CD4-positive, alpha-beta T cell treated with Interleukin-10 for 1 hour (primary cell): ENCODE results near the gene FHL5.
A peak's percentile ranks its signal among the peaks of the same experiment; 100 is the strongest.
"Not testable (repeated sequence)": the region's sequence is repeated elsewhere in the genome, so short reads cannot be mapped to it uniquely, and the experiment has no call there.

ENCODE experiments used
- DNase-seq: peaks from one replicate; pipeline ENCODE4 v3.0.0-alpha.2; 2020

Gene FHL5

DNA sequence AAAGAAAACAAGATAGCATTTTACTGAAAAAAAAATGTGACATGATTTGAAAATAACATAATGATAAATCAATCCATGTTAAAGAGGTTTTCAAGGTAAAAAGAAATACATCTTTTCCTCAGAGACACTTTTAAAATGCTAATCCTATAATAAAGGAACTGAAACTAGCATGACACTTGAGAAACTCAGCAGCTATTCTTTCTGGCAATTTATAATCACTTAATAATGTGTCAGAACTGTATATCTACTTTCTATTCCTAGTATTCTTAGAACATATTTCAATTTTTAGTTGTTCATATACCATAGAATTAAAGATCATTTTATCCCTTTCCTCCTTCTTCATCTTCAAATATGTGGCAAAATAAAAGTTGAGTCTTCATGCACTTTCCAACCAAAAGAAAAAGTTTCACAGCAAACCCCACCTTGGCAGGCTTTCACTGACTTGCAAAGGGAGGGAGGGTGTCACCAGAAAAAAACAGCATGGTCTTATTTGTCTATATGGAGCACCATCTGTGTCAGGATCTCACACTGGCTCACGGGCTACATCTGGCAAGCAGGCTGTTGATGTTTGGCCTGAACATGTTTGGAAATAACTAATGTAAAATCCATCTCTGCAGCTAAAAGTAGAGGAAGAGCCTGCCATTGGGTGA lies 48.5 kb downstream of the FHL5 start:
- no peak for DNase-seq

DNA sequence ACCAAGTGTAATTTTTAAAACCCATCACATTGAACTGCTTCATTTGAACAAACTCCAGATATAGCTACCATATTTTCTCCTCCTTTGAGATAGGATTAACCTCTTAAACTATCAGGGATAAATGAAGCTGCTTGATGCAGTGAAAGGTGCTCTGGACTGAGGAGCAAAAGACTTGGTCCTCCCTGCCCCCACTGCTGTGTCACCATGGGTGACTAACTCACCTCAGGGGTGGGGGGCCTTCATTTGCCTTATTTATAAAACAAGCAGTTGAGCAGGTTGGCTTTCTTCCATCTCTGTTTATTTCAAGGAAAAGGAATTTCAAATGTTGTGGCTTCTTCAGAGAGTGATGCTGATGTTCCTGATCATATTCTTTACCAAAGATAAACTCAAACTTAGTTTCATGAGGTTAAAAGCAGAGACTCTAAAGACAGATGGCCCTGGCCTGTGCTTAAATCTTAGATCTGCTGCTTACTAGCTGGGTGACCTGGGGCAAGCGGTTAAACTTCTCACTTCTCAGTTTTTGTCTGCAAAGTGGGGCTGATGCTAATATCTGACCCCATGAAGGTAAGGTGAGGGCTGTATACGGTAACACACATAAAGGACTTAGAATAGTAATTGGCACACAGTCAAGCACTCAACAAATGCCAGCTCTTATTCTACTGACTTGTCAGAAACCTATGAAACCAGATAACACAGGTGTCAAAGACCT lies 50.5 kb downstream of the FHL5 start:
- no peak for DNase-seq

DNA sequence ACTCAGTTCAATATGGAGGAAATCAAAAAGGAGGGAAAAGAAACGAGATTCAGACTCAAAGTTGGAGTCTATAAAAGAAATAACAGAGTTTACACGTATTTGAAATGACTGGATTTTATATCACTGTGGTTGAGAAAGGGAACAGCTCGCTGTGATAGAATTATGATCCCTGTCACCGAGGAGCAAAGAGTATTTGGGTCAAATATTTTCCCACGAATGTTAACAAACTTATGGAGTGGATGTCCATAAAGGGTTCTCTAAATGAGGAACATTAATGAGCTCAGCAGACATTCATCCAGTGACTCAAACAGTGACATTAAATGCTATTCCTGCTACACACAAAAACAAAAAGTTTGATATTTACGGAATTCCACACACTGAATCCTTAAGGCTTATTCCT lies 57.9 kb downstream of the FHL5 start:
- no peak for DNase-seq

DNA sequence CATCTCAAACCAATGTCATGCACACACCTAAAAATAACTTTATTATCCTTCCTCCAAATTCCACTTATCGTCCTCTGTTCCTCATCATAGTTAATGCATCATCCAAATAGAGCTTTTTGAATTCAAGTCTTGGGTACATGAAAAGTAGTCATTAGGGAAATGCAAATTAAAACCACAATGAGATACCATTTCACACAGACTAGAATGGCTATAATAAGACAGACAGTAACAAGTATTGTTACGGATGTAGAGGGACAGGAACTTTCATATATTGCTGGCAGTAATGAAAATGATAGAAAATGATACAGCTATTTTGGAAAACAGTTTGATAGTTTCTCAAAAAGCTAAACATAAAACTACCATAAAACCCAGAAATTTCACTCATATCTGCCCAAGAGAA lies 59.1 kb downstream of the FHL5 start:
- DNase-seq: no peak

DNA sequence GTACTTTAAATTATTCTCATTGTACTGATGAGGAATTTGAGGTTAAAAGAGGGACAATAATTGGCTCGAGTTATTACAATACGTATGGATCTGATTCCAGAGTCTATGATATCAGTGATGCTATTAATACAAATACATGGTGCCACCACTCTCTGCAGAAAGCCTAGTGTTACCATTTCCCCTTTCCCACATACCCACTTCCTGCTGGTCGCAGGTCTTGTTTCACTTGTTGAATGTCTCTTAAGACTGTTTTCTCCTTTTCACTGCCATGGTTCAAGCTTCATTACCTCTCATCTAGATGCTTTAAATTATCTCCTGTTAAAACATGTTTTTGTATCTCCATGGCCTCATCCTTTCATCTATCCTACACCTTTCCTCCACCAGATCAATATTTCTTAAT lies 62.0 kb downstream of the FHL5 start:
- DNase-seq: no peak

DNA sequence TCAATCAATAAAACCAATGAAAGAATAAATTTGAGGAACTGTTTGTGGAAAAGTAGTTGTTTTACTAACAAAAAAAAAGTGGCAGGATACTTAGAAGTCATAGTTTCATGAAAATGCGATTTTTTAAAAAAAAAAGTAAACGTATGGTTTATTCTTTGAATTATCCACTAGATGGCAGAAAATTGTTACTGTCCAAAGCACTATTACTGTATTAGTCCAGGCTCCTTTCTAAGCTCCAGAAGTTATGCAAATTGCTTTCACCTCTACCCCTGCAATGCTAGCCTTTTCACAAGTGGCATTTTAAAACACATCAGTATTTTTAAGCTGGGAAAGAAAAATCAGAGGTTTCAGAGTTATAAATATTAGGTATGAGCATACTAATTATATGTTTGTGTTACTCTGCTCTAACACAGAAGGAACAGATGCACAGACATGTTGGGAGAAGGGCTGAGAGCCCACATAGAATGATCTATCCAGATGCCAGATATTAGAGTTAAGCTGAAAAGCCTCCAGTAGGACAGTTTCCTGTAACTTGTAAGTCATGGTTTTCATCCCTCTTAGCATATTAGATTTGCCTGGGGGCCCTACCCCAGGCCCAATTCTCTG lies 63.9 kb downstream of the FHL5 start:
- peak; percentile 21 for DNase-seq

DNA sequence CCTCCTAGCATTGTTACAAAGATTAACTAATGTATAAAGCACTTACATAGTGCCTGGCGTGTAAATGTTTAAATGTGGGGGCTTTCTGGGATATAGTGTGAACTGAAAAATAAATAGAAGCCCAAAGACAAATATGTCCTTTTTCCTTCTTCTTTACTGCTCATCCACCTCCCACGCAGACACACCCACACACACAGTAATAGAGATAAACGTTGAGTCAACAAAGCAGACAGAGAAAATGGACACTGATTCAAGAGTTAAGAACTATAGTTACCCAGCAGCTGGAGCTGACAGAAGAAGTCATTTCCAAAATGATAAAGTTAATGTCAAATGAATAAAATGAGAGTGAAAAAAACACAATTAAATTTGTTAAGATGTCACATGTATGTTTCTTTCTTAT lies 68.3 kb downstream of the FHL5 start:
- no peak for DNase-seq

DNA sequence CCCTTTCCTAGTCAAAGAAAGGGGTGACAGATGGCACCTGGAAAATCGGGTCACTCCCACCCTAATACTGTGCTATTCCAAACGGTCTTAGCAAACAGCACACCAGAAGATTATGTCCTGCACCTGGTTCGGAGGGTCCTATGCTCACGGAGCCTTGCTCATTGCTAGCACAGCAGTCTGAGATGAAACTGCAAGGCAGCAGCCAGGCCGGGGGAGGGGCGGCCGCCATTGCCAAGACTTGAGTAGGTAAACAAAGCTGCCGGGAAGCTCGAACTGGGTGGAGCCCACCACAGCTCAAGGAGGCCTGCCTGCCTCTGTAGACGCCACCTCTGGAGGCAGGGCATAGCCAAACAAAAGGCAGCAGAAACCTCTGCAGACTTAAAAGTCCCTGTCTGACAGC lies 75.1 kb downstream of the FHL5 start:
- DNase-seq: not testable (repeated sequence)

DNA sequence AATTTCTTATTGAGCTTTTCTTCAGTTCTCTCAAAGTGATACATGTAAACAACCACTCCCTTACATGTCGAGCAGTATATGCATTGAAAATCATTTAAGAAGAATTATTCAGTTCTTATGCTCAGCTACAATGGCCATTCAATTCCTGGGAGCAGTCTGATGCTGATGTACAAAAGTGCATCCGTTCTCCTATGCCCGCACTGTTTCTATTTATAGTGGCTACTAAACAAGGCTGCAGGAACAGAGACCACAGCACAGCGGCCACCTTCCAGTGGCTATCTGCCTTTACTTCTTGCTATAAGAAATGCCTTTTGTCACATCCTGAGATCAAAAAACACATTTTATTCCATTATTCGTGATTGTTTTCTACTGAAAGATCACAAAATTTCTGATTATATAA lies 82.2 kb downstream of the FHL5 start:
- DNase-seq: no peak

DNA sequence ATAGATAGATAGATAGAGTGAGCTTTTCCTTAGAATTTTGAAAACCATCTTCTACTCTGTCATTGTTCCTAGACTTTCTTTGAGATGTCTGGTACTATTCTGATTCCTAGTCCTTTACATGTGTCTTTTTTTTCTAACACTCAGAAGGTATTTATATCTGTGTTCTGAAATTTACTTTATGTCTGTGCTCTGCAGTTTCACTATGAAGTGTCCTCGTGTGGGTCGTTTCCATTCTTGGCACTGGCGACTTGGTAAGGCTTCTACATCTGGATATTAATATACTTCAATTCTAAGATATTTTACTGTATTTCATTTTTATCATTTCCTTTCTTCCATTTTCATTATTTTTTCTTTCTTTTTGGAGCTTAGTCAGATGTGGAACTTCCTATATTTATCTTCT lies 87.0 kb downstream of the FHL5 start:
- no peak for DNase-seq

DNA sequence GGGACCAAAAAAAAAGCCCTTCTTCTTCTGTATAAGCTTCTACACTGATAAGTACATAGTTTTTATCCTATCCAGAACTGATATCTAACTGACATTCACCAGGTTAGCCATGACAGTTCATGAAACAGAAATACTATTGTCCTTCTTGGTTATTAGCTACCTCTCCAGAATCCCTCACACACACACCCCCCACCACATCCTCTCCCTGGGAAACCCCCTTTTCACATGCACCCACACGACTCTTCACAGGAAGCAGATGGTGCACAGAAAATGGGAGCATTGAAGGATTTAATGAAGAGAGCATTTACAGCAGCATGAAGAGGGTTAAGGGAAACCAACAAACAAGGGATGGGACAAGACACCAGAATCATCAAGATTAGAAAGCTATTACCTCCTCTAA lies 88.9 kb downstream of the FHL5 start:
- DNase-seq: no peak

DNA sequence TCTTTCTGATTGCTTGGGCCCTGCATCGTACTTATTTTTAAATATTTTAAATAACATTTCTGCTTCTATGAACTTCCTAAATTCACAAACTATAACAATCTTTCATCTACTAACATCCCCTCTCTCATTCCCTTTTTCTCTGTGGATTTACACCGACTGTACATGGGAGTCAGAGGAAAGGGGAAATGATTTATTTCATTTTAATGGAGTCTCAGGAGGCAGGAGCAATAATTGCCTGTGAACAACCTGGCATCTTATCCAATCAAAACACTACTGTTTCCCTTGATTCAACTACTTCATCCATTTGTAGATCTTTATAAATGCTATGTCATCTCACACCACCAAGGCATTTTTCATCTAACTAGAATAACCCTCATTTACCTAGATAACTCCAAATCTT lies 89.6 kb downstream of the FHL5 start:
- no peak for DNase-seq

DNA sequence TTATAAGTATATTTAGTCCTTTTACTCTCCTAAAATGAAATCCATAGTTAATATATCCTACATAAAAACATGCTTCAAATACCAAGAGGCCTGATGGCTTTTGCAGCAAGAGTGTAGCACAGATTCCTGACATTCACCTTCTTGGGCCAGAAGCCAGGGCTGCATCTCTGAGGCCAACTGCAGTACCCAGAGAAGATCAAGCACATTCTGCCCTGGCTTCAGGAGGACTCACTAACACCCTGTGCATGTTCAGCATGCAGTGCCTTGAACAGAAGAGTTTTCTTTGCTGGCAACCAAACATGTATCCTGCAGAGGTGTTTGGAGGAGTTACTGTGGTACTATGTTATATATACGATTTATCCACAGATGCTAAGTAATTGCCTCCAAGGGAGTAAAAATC lies 90.3 kb downstream of the FHL5 start:
- DNase-seq: no peak

DNA sequence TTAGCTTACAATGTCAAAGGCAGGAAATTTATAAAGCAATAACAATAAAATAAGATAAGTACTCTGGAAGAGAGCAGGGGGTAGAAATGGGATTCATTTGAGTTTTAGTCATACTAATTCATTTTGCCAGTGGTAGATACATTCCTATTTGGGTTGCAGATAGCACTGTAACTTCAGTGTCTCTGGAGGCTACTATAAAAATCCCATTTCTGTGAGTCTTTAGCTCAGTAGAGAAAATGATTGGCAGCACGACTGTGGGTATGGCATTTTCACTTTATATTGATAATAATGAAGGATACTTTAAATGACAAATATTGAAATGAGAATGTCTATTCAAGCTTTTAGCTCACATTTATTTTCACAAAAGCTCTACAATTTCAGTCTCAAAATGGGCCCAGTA lies 93.6 kb downstream of the FHL5 start:
- DNase-seq: no peak

DNA sequence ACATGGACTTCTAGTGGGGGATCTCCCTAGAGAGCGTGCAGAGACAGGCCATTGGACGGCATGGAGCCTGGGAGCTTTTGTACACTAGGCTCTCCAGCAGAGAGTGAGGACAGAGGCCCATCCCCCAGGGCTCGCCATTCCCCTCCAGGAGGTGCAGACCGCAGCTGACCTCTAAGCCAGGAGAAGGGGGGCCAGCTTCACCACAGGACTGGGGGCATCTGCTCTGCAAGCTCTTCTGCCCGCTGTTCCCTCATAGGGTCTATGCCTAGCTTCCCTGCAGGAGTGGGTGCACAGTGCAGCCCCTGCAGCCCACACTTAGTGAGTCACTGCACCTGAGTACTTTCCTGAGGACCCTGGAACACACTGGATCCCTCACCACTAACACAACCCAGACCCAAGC lies 94.4 kb downstream of the FHL5 start:
- no peak for DNase-seq

DNA sequence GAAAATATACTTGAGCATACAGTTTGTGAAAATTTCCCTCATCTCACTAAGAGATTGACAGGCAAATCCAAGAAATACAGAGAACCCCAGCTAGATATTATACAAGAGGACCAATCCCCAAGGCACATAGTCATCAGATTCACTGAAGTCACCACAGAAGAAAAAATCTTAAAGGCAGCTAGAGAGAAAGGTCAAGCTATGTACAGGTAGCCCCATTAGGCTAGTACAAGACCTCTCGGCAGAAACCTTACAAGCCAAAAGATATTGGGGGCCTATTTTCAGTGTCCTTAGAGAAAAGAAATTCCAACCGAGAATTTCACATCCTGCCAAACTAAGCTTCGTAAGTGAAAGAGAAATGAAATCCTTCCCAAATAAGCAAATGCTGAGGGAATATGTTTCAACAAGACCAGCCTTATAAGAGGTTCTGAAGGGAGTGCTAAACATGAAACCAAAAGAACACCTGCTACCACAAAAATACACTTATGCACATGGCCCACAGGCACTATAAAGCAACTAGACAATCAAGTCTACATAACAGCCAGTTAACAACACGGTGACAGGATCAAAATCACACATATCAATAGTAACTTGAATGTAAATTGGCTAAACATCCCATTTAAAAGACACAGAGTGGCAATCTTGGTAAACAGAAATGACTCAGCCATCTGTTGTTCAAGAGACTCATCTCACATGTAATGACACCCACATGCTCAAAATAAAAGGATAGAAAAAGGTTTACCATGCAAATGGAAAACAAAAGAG lies 96.3 kb downstream of the FHL5 start:
- DNase-seq: no peak
